Hepatocyte (in vitro differentiated cells): ENCODE measurements around the gene TNS3. TPM values are rescaled to one million over a fixed set of nuclear protein-coding genes. Genes with fewer than 3 reads are reported as not detected.

Experiments
- DNase-seq: peaks from one replicate; pipeline ENCODE4 v3.0.0-alpha.2; 2016; ENCODE audit warnings: low spot score
- H2AFZ ChIP-seq: fragments of 200-600 bp; sonication (generic); 2 replicates; pipeline ENCODE4 v1.6.0; 2016; ENCODE audit warnings: antibody characterized with exemption, mild to moderate bottlenecking
- H3K27ac ChIP-seq: fragments of 200-600 bp; sonication (generic); 2 replicates; pipeline ENCODE4 v1.5.1; 2016; ENCODE audit warnings: mild to moderate bottlenecking
- H3K27me3 ChIP-seq: fragments of 200-600 bp; sonication (generic); 2 replicates; pipeline ENCODE4 v1.6.1; 2016
- H3K36me3 ChIP-seq: fragments of 200-600 bp; sonication (generic); replicated peaks from 2 replicates; pipeline ENCODE4 v1.5.1; 2016; ENCODE audit warnings: low read depth; ENCODE audit not compliant: insufficient read depth
- H3K4me1 ChIP-seq: fragments of 200-600 bp; sonication (generic); 2 replicates; pipeline ENCODE4 v1.5.1; 2016; ENCODE audit warnings: mild to moderate bottlenecking, moderate library complexity; ENCODE audit not compliant: insufficient read depth
- H3K4me2 ChIP-seq: fragments of 200-600 bp; sonication (generic); 2 replicates; pipeline ENCODE4 v1.6.0; 2016
- H3K4me3 ChIP-seq: fragments of 200-600 bp; sonication (generic); 2 replicates; pipeline ENCODE4 v1.5.1; 2016; ENCODE audit warnings: mild to moderate bottlenecking
- H3K79me2 ChIP-seq: fragments of 200-600 bp; sonication (generic); 2 replicates; pipeline ENCODE4 v1.6.0; 2017; ENCODE audit warnings: mild to moderate bottlenecking
- H3K9me2 ChIP-seq: fragments of 200-600 bp; sonication (generic); replicated peaks from 2 replicates; pipeline ENCODE4 v1.6.0; 2017; ENCODE audit warnings: mild to moderate bottlenecking; ENCODE audit not compliant: insufficient read depth
- H3K9me3 ChIP-seq: fragments of 200-600 bp; sonication (generic); 2 replicates; pipeline ENCODE4 v1.5.1; 2016; ENCODE audit warnings: low read depth, mild to moderate bottlenecking
- H4K20me1 ChIP-seq: fragments of 200-600 bp; sonication (generic); 2 replicates; pipeline ENCODE4 v1.6.0; 2016; ENCODE audit warnings: mild to moderate bottlenecking; ENCODE audit not compliant: insufficient read depth, poor library complexity, severe bottlenecking
- EZH2 ChIP-seq: fragments of 200-600 bp; sonication (generic); IDR thresholded peaks from 2 replicates; pipeline ENCODE4 v1.6.1; 2016; ENCODE audit warnings: antibody characterized with exemption, mild to moderate bottlenecking, borderline replicate concordance
- EZH2phosphoT487 ChIP-seq: fragments of 200-600 bp; sonication (generic); IDR thresholded peaks from one replicate; pipeline ENCODE4 v1.6.1; 2018; ENCODE audit warnings: antibody characterized with exemption, mild to moderate bottlenecking, low read depth, moderate library complexity; ENCODE audit not compliant: unreplicated experiment, severe bottlenecking
- WGBS: methylation state at CpG from one replicate; pipeline ENCODE4 v1.1.6; 2016; ENCODE audit warnings: low lambda C conversion rate; ENCODE audit errors: missing lambda C conversion rate; 5-methylcytosine and 5-hydroxymethylcytosine counted together
- polyA plus RNA-seq: library from polyadenylated mRNA; unstranded; fragments of >200 nt; fragmentation: Nextera tagmentation; extraction: Ambion mirVana; gene quantifications from 2 replicates; pipeline ENCODE4 v1.2.1, GENCODE V29; 2016
- total RNA-seq: library from RNA; depleted of rRNA; stranded (reverse); fragments of >200 nt; gene quantifications from 2 replicates; pipeline ENCODE4 v1.2.3, GENCODE V29; 2014
- TF ChIP-seq, protein P1 (sequence below): fragments of 200-600 bp; sonication (generic); IDR thresholded peaks from 2 replicates; pipeline ENCODE4 v1.5.1; 2016; ENCODE audit warnings: antibody characterized with exemption, mild to moderate bottlenecking; ENCODE audit not compliant: poor library complexity

TNS3 gene
- total and polyA plus RNA-seq, 2 experiments from 2014 or later = 30.0 to 73.3 TPM

DNA sequence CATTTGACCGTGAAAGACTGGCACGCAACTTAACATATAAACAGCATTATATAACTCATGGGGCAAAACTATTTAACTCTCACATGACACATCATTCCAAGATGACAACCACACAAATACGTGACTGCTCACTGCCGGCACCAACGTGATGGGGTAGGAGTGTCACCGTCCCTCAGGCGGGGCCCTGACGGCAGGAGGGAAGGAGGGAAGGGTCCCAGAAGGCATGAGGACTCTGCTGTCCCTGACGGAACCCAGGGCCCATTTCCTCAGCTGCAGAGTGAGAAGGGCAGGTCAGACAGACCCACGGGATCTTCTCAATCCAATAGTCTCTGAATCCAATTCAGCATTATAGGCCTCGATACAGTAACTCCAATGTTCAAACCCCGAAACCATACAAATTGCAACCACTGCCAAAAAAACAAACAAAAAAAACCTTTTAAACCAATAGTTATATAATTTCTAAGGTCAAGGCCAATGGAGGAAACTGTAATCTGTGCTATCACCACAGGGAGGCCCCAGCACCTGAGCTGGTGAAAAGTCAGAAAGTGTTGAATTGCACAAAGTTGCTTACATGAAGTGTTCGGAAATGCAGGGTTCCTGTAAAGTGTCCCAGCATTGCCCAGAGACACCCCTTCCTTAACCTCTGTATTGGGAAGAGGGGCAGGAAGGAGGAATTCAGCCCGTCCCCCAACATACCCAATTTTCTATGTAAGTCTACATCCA is 137.4 kb downstream of the TNS3 start:
- Histone ChIP-seq H2AFZ (no peak overlapping the region), H3K27ac (no peak overlapping the region), H3K4me3 (no peak overlapping the region), H3K9me3 (no peaks in the 10 kb centered on the region), H3K9me2 (no peaks in the 10 kb centered on the region), H3K4me1 (peaks cover 8% of the 10 kb centered on the region), H4K20me1 (peaks cover 45% of the 10 kb centered on the region), H3K79me2 (peaks cover 95% of the 10 kb centered on the region), H3K4me2 (no peak overlapping the region), H3K27me3 (no peaks in the 10 kb centered on the region), H3K36me3 (no peaks in the 10 kb centered on the region)
- WGBS = 88% methylated on average over 14 of the region's 14 CpGs
- DNase-seq = peak; percentile 42
- TF ChIP-seq, protein P1, sequence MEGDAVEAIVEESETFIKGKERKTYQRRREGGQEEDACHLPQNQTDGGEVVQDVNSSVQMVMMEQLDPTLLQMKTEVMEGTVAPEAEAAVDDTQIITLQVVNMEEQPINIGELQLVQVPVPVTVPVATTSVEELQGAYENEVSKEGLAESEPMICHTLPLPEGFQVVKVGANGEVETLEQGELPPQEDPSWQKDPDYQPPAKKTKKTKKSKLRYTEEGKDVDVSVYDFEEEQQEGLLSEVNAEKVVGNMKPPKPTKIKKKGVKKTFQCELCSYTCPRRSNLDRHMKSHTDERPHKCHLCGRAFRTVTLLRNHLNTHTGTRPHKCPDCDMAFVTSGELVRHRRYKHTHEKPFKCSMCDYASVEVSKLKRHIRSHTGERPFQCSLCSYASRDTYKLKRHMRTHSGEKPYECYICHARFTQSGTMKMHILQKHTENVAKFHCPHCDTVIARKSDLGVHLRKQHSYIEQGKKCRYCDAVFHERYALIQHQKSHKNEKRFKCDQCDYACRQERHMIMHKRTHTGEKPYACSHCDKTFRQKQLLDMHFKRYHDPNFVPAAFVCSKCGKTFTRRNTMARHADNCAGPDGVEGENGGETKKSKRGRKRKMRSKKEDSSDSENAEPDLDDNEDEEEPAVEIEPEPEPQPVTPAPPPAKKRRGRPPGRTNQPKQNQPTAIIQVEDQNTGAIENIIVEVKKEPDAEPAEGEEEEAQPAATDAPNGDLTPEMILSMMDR = peak; percentile 53
- TF ChIP-seq EZH2phosphoT487 = no peak

DNA sequence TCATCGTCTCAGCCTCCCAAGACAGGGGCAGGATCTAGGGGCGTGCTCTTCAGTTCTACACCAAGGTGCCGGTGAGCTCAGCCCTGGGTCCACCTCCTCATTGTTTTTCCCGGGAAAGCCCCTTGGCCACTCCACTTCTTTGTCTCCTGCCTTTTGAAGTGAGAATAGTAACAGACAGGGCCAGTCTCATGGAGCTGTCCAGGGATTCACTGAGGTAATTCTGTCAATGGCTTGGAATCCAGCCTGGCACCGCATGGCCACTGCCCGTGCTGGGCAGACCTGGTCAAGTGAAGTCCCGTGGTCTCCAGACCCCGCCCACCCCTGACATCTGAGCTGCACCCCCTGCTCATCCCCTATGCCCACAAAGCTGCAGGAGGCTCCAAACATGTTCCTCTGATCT is 138.9 kb downstream of the TNS3 start:
- no peaks in the 10 kb centered on the region for H3K27me3 ChIP-seq
- no peaks in the 10 kb centered on the region for H3K36me3 ChIP-seq
- WGBS = 89% methylated on average over 8 of the region's 8 CpGs
- no peaks in the 10 kb centered on the region for H3K9me3 ChIP-seq
- no peak for DNase-seq
- H2AFZ ChIP-seq = no peak overlapping the region
- H3K27ac ChIP-seq = no peak overlapping the region
- TF ChIP-seq EZH2 (no peak), EZH2phosphoT487 (no peak)
- TF ChIP-seq, protein P1 = no peak
- H4K20me1 ChIP-seq = peaks cover 34% of the 10 kb centered on the region
- no peak overlapping the region for H3K4me2 ChIP-seq
- peaks cover 8% of the 10 kb centered on the region for H3K4me1 ChIP-seq
- H3K9me2 ChIP-seq = no peaks in the 10 kb centered on the region
- H3K79me2 ChIP-seq = peaks cover 89% of the 10 kb centered on the region
- no peak overlapping the region for H3K4me3 ChIP-seq

DNA sequence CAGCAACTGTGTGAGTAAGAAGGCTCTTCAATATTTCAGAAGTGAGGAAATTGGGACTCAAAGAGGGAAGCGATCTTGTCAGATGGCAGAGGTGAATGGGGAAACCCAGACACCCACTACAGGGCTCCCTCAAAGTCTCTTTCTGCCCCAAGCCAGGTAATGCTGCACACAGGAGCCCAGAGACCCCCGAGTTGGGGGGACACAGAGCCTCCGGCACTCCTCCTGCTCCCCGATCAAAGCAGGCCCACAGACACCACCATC is 139.4 kb downstream of the TNS3 start:
- TF ChIP-seq, protein P1 = no peak
- TF ChIP-seq EZH2phosphoT487 (no peak), EZH2 (no peak)
- H3K4me2 ChIP-seq = no peak overlapping the region
- no peaks in the 10 kb centered on the region for H3K9me2 ChIP-seq
- WGBS = 95% methylated on average over 4 of the region's 4 CpGs
- peaks cover 8% of the 10 kb centered on the region for H3K4me1 ChIP-seq
- H3K27ac ChIP-seq = no peak overlapping the region
- H3K4me3 ChIP-seq = no peak overlapping the region
- peaks cover 85% of the 10 kb centered on the region for H3K79me2 ChIP-seq
- H3K27me3 ChIP-seq = no peaks in the 10 kb centered on the region
- DNase-seq = no peak
- H3K9me3 ChIP-seq = no peaks in the 10 kb centered on the region
- H2AFZ ChIP-seq = no peak overlapping the region
- H4K20me1 ChIP-seq = peaks cover 29% of the 10 kb centered on the region
- H3K36me3 ChIP-seq = no peaks in the 10 kb centered on the region
